Sigmoid colon (tissue), 4 donors: ENCODE data around the gene ZP4.

Experiments
- CTCF ChIP-seq, 4 experiments: fragments of 450-650 bp in 3 of 4; fragments of 200-600 bp in 1 of 4; IDR thresholded peaks; one replicate each; pipeline ENCODE4 v1.5.1; 2016 to 2019; ENCODE audit warnings: antibody characterized with exemption in 4 of 4, mild to moderate bottlenecking in 3 of 4, moderate library complexity in 2 of 4
- POLR2AphosphoS5 ChIP-seq, 4 donors: sonication (generic); formaldehyde crosslinking; IDR thresholded peaks; one replicate each; pipeline ENCODE4 v1.6.1; 2017; ENCODE audit warnings: antibody characterized with exemption in 4 of 4

DNA sequence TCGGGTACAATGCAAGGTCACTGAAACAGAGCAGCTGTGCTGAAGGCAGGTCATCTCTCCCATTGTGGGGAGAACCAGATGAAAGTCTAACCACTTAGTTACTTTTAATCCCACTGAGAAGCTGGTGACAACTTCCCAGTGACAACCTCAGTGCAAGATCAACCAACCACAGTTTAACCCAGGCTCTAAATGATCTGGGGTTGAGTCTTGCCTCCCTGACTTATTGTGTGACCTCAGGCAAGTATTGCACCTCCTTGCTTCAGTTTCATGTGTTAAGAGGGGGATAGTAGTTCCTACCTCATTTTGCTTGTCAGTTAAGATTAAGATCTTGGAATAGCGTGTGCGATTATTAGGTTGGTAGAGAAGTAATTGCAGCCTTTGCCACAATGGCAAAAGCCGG lies 3.2 kb downstream of the ZP4 start:
- TF ChIP-seq CTCF (IDR thresholded peaks at IDR 0.05) (no peak), POLR2AphosphoS5 (IDR thresholded peaks at IDR 0.05) (no peak)
